ENCODE measurements around the gene KCTD1. TPM values are rescaled to one million over a fixed set of nuclear protein-coding genes. Genes with fewer than 3 reads are reported as not detected.

KCTD1 gene
- total and polyA plus RNA-seq, 10 of the 15 experiments (the other 5 are each of a cell fraction or from before 2014, with no cell fraction given): 1.5 to 13.4 (median 5.5) TPM

DNA sequence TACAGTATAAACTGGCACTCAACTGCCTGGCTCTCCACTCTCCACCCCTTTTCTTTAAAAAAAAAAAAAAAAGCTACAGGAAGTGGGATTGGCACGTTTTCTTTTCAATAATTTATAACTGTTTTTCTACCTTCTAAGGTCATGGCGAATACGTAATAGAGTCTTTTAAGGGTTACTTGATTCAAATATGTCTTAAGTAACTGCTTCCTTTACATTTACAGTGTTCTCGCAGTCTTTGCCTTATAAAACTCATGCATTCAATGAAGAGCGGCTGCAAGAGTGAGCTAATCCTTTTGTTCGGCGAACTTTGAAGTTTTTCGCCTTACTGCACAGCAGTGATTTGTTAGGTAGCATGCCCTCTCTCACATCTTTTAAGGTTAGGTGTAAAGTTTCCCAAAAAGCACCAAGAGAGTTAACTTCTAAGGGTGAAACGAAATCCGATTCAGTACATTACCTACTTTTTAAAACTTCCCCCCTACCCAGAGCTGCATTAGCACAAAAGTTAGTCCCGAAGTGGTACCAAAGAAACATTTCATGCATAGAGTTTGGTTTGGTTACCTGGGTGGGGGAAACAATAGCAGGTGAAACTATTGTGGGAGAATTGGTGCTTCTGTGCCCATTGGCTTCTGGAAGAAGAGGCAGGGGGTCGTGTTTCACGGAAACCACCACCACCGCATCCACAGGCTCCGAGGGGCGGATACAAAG, 2.0 kb downstream of the KCTD1 start:
- Histone ChIP-seq H3K9ac (ENCODE audit: control insufficient read depth, insufficient read depth, low read length) (no peak overlapping the region), H4K20me1 (ENCODE audit: control insufficient read depth, insufficient read depth) (no peaks in the 10 kb centered on the region), H3K9me3 (replicated peaks; ENCODE audit: control insufficient read depth, insufficient read depth, low read length) (no peaks in the 10 kb centered on the region), H3K27ac (ENCODE audit: control insufficient read depth, insufficient read depth) (no peak overlapping the region), H3K79me2 (ENCODE audit: control insufficient read depth, insufficient read depth, low read length) (peaks cover 11% of the 10 kb centered on the region), H3K27me3 (replicated peaks in 1 of 2; ENCODE audit: control insufficient read depth in 2 of 2, insufficient read depth in 2 of 2, low read length in 1 of 2) (peaks cover 4 to 8% of the 10 kb centered on the region in 2 experiments), H3K4me3 (peak overlapping the region; percentile 17; the same call in 1 of the 2 replicates), H2AFZ (ENCODE audit: control insufficient read depth, low read depth, low read length) (no peak overlapping the region), H3K4me1 (ENCODE audit: control insufficient read depth, insufficient read depth, low read length) (peaks cover 30% of the 10 kb centered on the region), H3K36me3 (ENCODE audit: control insufficient read depth in 2 of 2, insufficient read depth in 2 of 2, low read length in 1 of 2) (no peaks in the 10 kb centered on the region), H3K4me2 (ENCODE audit: control insufficient read depth, insufficient read depth) (peak overlapping the region; percentile 79)
- SMC1A ChIA-PET (ENCODE audit: uncharacterized antibody, unreplicated experiment): interaction anchor here (0.7 to 1.6 kb wide), 4 partner anchors 11 to 162 kb away, joined by 3 to 4 read pairs (median 3); no protein-coding TSS in a partner anchor
- WGBS (ENCODE audit: insufficient coverage, insufficient replicate concordance, low lambda C conversion rate, missing lambda C conversion rate): 91% methylated on average over 16 of the region's 16 CpGs
- FAIRE-seq: no peak
- in situ Hi-C loops (cut with MboI): no loop called here
- TF ChIP-seq ZNF207 (IDR thresholded peaks at IDR 0.05; ENCODE audit: borderline replicate concordance): no peak
- TF ChIP-seq, protein P1, sequence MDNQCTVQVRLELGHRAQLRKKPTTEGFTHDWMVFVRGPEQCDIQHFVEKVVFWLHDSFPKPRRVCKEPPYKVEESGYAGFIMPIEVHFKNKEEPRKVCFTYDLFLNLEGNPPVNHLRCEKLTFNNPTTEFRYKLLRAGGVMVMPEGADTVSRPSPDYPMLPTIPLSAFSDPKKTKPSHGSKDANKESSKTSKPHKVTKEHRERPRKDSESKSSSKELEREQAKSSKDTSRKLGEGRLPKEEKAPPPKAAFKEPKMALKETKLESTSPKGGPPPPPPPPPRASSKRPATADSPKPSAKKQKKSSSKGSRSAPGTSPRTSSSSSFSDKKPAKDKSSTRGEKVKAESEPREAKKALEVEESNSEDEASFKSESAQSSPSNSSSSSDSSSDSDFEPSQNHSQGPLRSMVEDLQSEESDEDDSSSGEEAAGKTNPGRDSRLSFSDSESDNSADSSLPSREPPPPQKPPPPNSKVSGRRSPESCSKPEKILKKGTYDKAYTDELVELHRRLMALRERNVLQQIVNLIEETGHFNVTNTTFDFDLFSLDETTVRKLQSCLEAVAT (IDR thresholded peaks at IDR 0.05): peak; percentile 55; the same call in 1 of the 2 replicates
- no peak for ATAC-seq
- CTCF ChIA-PET: interaction anchor here (0.6 to 1.5 kb wide), 2 partner anchors 63 to 686 kb away, joined by 3 read pairs; no protein-coding TSS in a partner anchor
- TSS peak; percentile 56 for BruUV-seq (replicated peaks)
- intact Hi-C loops (cut with micrococcal nuclease; ENCODE audit: unreplicated experiment): loop anchor here (5.0 to 10.0 kb wide), 6 partner anchors 64 to 428 kb away; no protein-coding TSS in a partner anchor
- POLR2A ChIA-PET: interaction anchor here (0.8 kb wide), 1 partner anchor 22 kb away, joined by 3 read pairs; no protein-coding TSS in a partner anchor
- no peak for DNase-seq (ENCODE audit: low read depth, low spot score)
- RAD21 ChIA-PET (ENCODE audit: unreplicated experiment): interaction anchor here (0.5 to 1.6 kb wide), 3 partner anchors 75 to 141 kb away, joined by 3 to 4 read pairs (median 3); no protein-coding TSS in a partner anchor
